Neural crest cell (in vitro differentiated cells): ENCODE measurements around the gene NUTM2F. TPM values are rescaled to one million over a fixed set of nuclear protein-coding genes. Genes with fewer than 3 reads are reported as not detected.
"Not testable (repeated sequence)": the region's sequence is repeated elsewhere in the genome, so short reads cannot be mapped to it uniquely, and the experiment has no call there.

Experiments used
- DNase-seq: peaks from one replicate; pipeline ENCODE4 v3.0.0; 2021; ENCODE audit warnings: low read depth, mixed read lengths, low spot score
- H3K27ac Mint-ChIP-seq: one replicate; pipeline ENCODE4 v1.8.0; 2021; ENCODE audit warnings: mild to moderate bottlenecking, mixed read lengths; ENCODE audit not compliant: unreplicated experiment
- H3K27me3 Mint-ChIP-seq: 2 replicates; pipeline ENCODE4 v1.8.0; 2021; ENCODE audit warnings: low read depth, mild to moderate bottlenecking, mixed read lengths
- H3K36me3 Mint-ChIP-seq: 2 replicates; pipeline ENCODE4 v1.8.0; 2021; ENCODE audit warnings: low read depth, mild to moderate bottlenecking, mixed read lengths
- H3K4me1 Mint-ChIP-seq: 2 replicates; pipeline ENCODE4 v1.8.0; 2021; ENCODE audit warnings: mixed read lengths
- H3K4me3 Mint-ChIP-seq: one replicate; pipeline ENCODE4 v1.8.0; 2021; ENCODE audit warnings: mild to moderate bottlenecking, mixed read lengths
- H3K9me3 Mint-ChIP-seq: 2 replicates; pipeline ENCODE4 v1.8.0; 2021; ENCODE audit warnings: mixed read lengths
- CTCF ChIP-seq: fragments of 200-600 bp; sonication (generic); conservative IDR thresholded peaks from 2 replicates; pipeline ENCODE4 v1.5.0; 2021; ENCODE audit warnings: antibody characterized with exemption, mild to moderate bottlenecking
- total RNA-seq: library from RNA; stranded (reverse); gene quantifications from 2 replicates; pipeline ENCODE4 v1.2.1, GENCODE V29; 2021

Gene NUTM2F
- total RNA-seq, 1 donor from 2014 or later, result 0.09 TPM

DNA sequence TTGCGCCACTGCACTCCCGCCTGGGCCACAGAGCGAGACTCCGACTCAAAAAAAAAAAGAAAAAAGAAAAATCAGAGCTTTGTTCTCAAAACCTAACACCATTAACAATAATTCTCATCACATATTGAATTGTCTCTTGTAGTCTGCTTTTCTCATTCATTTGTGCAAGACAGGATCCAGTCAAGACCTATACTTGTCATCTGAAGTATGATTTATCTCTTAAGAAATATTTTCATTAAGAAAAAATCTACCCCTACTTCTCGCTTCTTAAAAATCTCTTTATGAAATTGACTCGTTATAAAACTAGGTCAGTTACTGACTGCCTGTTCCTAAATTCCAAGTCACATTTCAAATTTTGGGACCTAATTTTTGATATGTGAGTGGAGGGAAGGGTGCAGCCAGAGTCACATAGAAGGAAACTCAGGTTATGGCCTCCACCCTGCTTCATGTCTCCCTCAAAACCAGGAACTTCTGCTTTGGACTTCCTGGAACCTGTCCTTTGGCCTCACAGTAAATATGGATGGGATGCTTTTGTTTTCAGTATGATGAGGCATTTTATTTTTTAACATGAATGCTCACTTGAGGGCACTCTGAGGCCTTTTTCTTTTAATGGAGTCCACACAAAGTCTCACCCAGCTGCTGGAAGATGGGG, 50.4 kb downstream of the NUTM2F start:
- DNase-seq, result no peak
- Mint-ChIP-seq H3K36me3 (peaks cover 56% of the 10 kb centered on the region), H3K4me3 (no peak overlapping the region), H3K27me3 (no peaks in the 10 kb centered on the region), H3K4me1 (no peaks in the 10 kb centered on the region), H3K27ac (no peak overlapping the region), H3K9me3 (peaks cover 8% of the 10 kb centered on the region)
- no peak for TF ChIP-seq CTCF

- H3K4me1 Mint-ChIP-seq, H3K27ac Mint-ChIP-seq, DNase-seq, H3K27me3 Mint-ChIP-seq, H3K4me3 Mint-ChIP-seq: not testable (repeated sequence)
- H3K36me3 Mint-ChIP-seq, result peaks cover 60% of the 10 kb centered on the region
- peaks cover 11% of the 10 kb centered on the region for H3K9me3 Mint-ChIP-seq
These were observed 51.4 kb downstream of the NUTM2F start for GRCh38 chr9:94277029-94277428.

DNA sequence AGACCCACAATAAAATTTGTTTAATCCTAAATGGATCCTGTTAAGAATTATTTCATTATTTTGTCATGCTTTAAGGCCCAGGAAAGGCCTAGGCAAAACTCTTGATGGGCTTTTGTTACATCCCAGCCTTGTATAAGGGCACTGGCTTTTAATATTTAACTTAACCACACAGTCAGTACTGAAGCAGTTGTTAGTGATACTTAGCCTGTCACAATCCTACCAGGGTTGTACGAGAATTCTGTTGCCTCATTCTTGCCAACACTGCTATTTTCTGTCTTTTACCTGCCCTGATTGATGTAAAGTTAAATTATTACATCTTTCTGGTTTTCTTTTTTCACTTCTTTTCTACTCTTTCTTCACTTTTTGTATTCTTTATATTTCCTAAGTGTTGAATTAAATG, 58.4 kb downstream of the NUTM2F start:
- Mint-ChIP-seq H3K4me1 (no peaks in the 10 kb centered on the region), H3K4me3 (no peak overlapping the region), H3K9me3 (peaks cover 10% of the 10 kb centered on the region), H3K36me3 (peaks cover 43% of the 10 kb centered on the region), H3K27me3 (no peaks in the 10 kb centered on the region), H3K27ac (no peak overlapping the region)
- no peak for DNase-seq
- TF ChIP-seq CTCF, result no peak

DNA sequence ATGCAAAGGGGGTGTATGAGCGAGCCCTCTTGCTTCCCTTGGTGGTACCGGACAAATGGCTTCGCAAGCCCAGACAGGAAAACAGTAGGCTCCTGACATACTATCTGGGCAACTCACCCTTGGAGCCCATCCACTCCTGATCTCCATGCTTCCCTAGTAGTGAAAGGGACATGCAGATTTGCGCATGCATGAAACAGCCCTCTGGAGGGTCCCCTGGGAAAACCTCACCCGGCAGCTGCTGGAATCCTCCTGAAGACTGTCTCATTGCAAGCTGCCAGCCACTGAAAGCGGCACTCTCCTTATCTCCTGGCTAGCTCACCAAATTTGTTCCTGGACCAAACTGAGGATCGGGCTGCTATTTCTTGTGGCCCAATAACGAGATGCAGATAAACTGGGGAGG, 59.2 kb downstream of the NUTM2F start:
- TF ChIP-seq CTCF, result no peak
- H3K4me3 Mint-ChIP-seq, result no peak overlapping the region
- peaks cover 43% of the 10 kb centered on the region for H3K36me3 Mint-ChIP-seq

More for the DNA sequence above, 59.2 kb downstream of the NUTM2F start:
- DNase-seq, result no peak
- H3K27ac Mint-ChIP-seq, result no peak overlapping the region
- no peaks in the 10 kb centered on the region for H3K4me1 Mint-ChIP-seq
- peaks cover 10% of the 10 kb centered on the region for H3K9me3 Mint-ChIP-seq
- H3K27me3 Mint-ChIP-seq, result no peaks in the 10 kb centered on the region

Other genes starting within 250 kb of the NUTM2F start
- 9.5 and 10.1 TPM in 2 replicates for gene PTPDC1, start 244.2 kb downstream of the NUTM2F start, total RNA-seq
- 5.9 and 7.6 TPM in 2 replicates for gene ZNF169, start 69.3 kb downstream of the NUTM2F start, total RNA-seq
- 7.4 and 8.6 TPM in 2 replicates for gene PCAT7, start 226.4 kb upstream of the NUTM2F start, total RNA-seq